Activated CD4-positive, alpha-beta T cell treated with anti-CD3 and anti-CD28 coated beads, Interleukin-2, amount 50 U/mL, for 16 hours (primary cell): ENCODE results near the gene KCNG2.

ENCODE experiments used
- DNase-seq: peaks from one replicate; pipeline ENCODE4 v3.0.0-alpha.2; 2020

Gene KCNG2

GRCh38 chr18:79800371-79801180 lies 2.8 kb downstream of the KCNG2 start:
- DNase-seq: no peak

- no peak for DNase-seq
These were observed 3.5 kb downstream of the KCNG2 start for GRCh38 chr18:79801217-79801616.

- no peak for DNase-seq
These were observed 3.9 kb downstream of the KCNG2 start for GRCh38 chr18:79801641-79802040.

- no peak for DNase-seq
These were observed 4.6 kb downstream of the KCNG2 start for GRCh38 chr18:79802298-79802697.

- DNase-seq: no peak
These were observed 5.9 kb downstream of the KCNG2 start for GRCh38 chr18:79803611-79804051.

- DNase-seq: no peak
These were observed 6.5 kb downstream of the KCNG2 start for GRCh38 chr18:79804130-79804787.

GRCh38 chr18:79805211-79805887 lies 7.6 kb downstream of the KCNG2 start:
- DNase-seq: no peak

- DNase-seq: no peak
These were observed 8.3 kb downstream of the KCNG2 start for GRCh38 chr18:79805926-79806487.

- DNase-seq: no peak
These were observed 9.5 kb downstream of the KCNG2 start for GRCh38 chr18:79806976-79807841.

- DNase-seq: no peak
These were observed 11.9 kb downstream of the KCNG2 start for GRCh38 chr18:79809482-79810192.

GRCh38 chr18:79812052-79812451 lies 14.3 kb downstream of the KCNG2 start:
- DNase-seq: no peak

GRCh38 chr18:79814373-79814772 lies 16.6 kb downstream of the KCNG2 start:
- no peak for DNase-seq

GRCh38 chr18:79815657-79816056 lies 17.9 kb downstream of the KCNG2 start:
- no peak for DNase-seq

GRCh38 chr18:79816092-79816491 lies 18.4 kb downstream of the KCNG2 start:
- no peak for DNase-seq

GRCh38 chr18:79816981-79817606 lies 19.4 kb downstream of the KCNG2 start:
- no peak for DNase-seq

- DNase-seq: no peak
These were observed 19.9 kb downstream of the KCNG2 start for GRCh38 chr18:79817607-79817998.

GRCh38 chr18:79818036-79818435 lies 20.3 kb downstream of the KCNG2 start:
- no peak for DNase-seq

GRCh38 chr18:79818631-79819030 lies 20.9 kb downstream of the KCNG2 start:
- no peak for DNase-seq

- DNase-seq: no peak
These were observed 21.6 kb downstream of the KCNG2 start for GRCh38 chr18:79819064-79819967.

GRCh38 chr18:79819968-79820351 lies 22.2 kb downstream of the KCNG2 start:
- no peak for DNase-seq
